ENCODE data around the gene AHCYL1. TPM values are rescaled to one million over a fixed set of nuclear protein-coding genes. Genes with fewer than 3 reads are reported as not detected.

The AHCYL1 gene
- total and polyA plus RNA-seq, 4 donors, result 24.9 to 40.7 (median 30.3) TPM

DNA sequence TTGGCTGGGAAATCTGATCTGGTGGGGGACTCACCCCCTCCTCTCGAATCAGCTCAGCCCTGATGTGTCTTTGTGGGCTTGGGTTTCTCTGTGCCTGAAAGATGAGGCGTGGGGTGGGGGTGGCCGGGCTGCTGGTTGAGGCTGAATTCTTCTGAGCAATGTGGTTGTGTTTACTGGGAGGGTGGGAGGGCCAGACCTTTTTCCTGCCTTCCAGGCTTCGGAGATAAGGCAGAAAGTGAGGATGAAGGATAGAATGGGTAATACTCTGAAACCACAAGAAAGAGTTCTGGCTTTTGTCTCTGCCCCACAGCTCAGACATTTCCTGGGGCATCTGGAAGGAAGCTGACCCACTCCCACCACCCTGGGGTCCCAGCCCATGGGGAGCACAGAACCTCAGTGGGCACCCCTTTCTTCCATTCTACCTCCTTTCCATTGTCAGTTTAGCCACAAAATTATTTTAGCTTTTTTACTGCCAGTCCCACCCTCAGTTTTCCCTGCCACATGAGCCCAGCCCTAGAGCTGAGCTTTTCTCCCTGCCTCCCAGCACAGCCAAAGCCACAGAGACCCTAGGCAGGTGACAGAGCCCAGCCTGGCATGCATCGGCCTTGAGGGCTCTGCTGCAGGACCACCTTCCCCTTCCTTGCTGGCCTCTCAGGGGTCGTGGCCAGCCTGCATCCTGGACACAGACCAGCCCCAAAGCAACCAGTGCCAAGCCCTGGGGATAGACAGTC lies 74.7 kb downstream of the AHCYL1 start:
- no peak overlapping the region for H3K4me3 ChIP-seq (ENCODE audit: low read depth in 1 of 3, low read length in 3 of 3)
- peaks cover 0 to 3% (median 0%) of the 10 kb centered on the region in 4 donors for H3K4me1 ChIP-seq (ENCODE audit: control insufficient read depth in 4 of 4, insufficient read depth in 4 of 4, low read length in 3 of 4)
- H3K27ac ChIP-seq (ENCODE audit: low read depth in 1 of 2, low read length in 2 of 2), result no peak overlapping the region
- DNase-seq (ENCODE audit: low spot score), result no peak
- WGBS, result 91% methylated on average over 6 of the region's 6 CpGs
- no peaks in the 10 kb centered on the region for H3K9me3 ChIP-seq (ENCODE audit: control insufficient read depth in 4 of 4, low read length in 3 of 4)
- TF ChIP-seq SP1 (IDR thresholded peaks at IDR 0.05), result no peak
- TF ChIP-seq, protein P1, sequence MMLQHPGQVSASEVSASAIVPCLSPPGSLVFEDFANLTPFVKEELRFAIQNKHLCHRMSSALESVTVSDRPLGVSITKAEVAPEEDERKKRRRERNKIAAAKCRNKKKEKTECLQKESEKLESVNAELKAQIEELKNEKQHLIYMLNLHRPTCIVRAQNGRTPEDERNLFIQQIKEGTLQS (IDR thresholded peaks at IDR 0.05), result no peak
- no peak for TF ChIP-seq NR2F2 (IDR thresholded peaks at IDR 0.05)
- TF ChIP-seq, protein P2, sequence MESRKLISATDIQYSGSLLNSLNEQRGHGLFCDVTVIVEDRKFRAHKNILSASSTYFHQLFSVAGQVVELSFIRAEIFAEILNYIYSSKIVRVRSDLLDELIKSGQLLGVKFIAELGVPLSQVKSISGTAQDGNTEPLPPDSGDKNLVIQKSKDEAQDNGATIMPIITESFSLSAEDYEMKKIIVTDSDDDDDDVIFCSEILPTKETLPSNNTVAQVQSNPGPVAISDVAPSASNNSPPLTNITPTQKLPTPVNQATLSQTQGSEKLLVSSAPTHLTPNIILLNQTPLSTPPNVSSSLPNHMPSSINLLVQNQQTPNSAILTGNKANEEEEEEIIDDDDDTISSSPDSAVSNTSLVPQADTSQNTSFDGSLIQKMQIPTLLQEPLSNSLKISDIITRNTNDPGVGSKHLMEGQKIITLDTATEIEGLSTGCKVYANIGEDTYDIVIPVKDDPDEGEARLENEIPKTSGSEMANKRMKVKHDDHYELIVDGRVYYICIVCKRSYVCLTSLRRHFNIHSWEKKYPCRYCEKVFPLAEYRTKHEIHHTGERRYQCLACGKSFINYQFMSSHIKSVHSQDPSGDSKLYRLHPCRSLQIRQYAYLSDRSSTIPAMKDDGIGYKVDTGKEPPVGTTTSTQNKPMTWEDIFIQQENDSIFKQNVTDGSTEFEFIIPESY (IDR thresholded peaks at IDR 0.05), result no peak
- no peak for TF ChIP-seq CTCF (IDR thresholded peaks at IDR 0.05; ENCODE audit: low read depth, low read length, missing input control)
- no peak for TF ChIP-seq MAX (IDR thresholded peaks at IDR 0.05)
- TF ChIP-seq FOXA2 (IDR thresholded peaks at IDR 0.05), result no peak
- no peaks in the 10 kb centered on the region for H3K27me3 ChIP-seq (ENCODE audit: control insufficient read depth in 4 of 4, insufficient read depth in 4 of 4, low read length in 3 of 4)
- H3K36me3 ChIP-seq (ENCODE audit: control insufficient read depth in 4 of 4, insufficient read depth in 3 of 4, low read depth in 1 of 4, low read length in 3 of 4), result peaks cover 8 to 38% (median 30%) of the 10 kb centered on the region in 4 donors
- no peak overlapping the region for H3K9ac ChIP-seq (ENCODE audit: low read depth in 1 of 2, low read length in 2 of 2)

DNA sequence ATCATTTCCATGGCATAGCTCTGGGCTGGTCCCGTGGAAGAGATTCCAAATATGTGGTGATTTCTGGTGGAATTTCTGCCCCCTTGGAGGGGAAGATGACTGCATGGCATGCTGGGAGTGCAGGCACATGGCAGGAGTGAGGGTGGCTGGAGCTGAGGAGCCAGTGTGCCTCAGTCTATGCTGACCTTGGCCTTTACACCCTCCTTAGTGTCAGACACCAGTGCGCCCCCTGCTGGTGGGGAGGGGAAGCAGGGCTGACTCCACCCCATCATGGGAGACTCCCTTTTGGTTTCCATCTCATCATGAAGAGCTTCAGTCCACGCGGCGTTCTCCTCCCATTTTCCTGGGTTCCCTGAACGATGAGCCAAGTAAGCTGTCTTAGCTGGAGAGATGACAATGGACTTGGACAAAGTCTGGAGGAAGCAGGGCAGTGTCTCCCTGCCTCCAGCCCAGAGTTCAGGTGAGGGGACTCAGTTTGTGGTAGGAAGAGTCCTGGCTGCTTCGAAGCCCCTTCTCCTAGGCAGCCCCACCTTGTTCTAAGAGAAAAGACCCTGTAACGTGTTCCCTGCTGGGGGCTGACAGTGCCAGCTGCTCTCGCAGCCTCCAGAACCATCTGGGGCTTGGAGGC lies 75.6 kb downstream of the AHCYL1 start:
- H3K9ac ChIP-seq (ENCODE audit: low read depth in 1 of 2, low read length in 2 of 2), result no peak overlapping the region
- H3K27me3 ChIP-seq (ENCODE audit: control insufficient read depth in 4 of 4, insufficient read depth in 4 of 4, low read length in 3 of 4), result no peaks in the 10 kb centered on the region
- WGBS, result 92% methylated on average over 9 of the region's 9 CpGs
- no peak overlapping the region for H3K4me3 ChIP-seq (ENCODE audit: low read depth in 1 of 3, low read length in 3 of 3)
- H3K27ac ChIP-seq (ENCODE audit: low read depth in 1 of 2, low read length in 2 of 2), result no peak overlapping the region
- peaks cover 0 to 3% (median 0%) of the 10 kb centered on the region in 4 donors for H3K4me1 ChIP-seq (ENCODE audit: control insufficient read depth in 4 of 4, insufficient read depth in 4 of 4, low read length in 3 of 4)
- peaks cover 2 to 31% (median 22%) of the 10 kb centered on the region in 4 donors for H3K36me3 ChIP-seq (ENCODE audit: control insufficient read depth in 4 of 4, insufficient read depth in 3 of 4, low read depth in 1 of 4, low read length in 3 of 4)
- no peaks in the 10 kb centered on the region for H3K9me3 ChIP-seq (ENCODE audit: control insufficient read depth in 4 of 4, low read length in 3 of 4)
- peak; percentile 79 for DNase-seq (ENCODE audit: low spot score)
- TF ChIP-seq RAD21 (IDR thresholded peaks at IDR 0.05), result no peak
- TF ChIP-seq, protein P1 (IDR thresholded peaks at IDR 0.05), result no peak
- peak; percentile 19 to 64 for TF ChIP-seq HNF4A (conservative IDR thresholded peaks at IDR 0.05)
- peak; percentile 53 for TF ChIP-seq CTCF (IDR thresholded peaks at IDR 0.05; ENCODE audit: low read depth, low read length, missing input control)
